ENCODE results near the gene SEMA5A.

SEMA5A gene

GRCh38 chr5:9183992-9184391 is 361.9 kb downstream of the SEMA5A start:
- H3K4me1 ChIP-seq (ENCODE audit: insufficient read depth, insufficient read length) = no peaks in the 10 kb centered on the region
- H3K9ac ChIP-seq (ENCODE audit: insufficient read length, low read depth) = no peak overlapping the region
- DNase-seq (ENCODE audit: low read depth, low spot score) = no peak
- TF ChIP-seq YY1 (IDR thresholded peaks at IDR 0.05; ENCODE audit: insufficient read depth, insufficient read length) (no peak), ZNF274 (IDR thresholded peaks at IDR 0.05; ENCODE audit: low read depth, low read length) (no peak), SUZ12 (IDR thresholded peaks at IDR 0.05; ENCODE audit: extremely low read depth, insufficient read depth, insufficient read length) (no peak)
- no peaks in the 10 kb centered on the region for H3K27me3 ChIP-seq (ENCODE audit: insufficient read depth, insufficient read length)
- no peaks in the 10 kb centered on the region for H3K36me3 ChIP-seq (ENCODE audit: insufficient read depth, insufficient read length, low read length)
- no peaks in the 10 kb centered on the region for H3K9me3 ChIP-seq (ENCODE audit: insufficient read depth, low read length)
- H3K4me3 ChIP-seq (ENCODE audit: insufficient read length, low read depth) = no peak overlapping the region

- H3K27me3 ChIP-seq (ENCODE audit: insufficient read depth, insufficient read length) = no peaks in the 10 kb centered on the region
- no peak overlapping the region for H3K9ac ChIP-seq (ENCODE audit: insufficient read length, low read depth)
- no peaks in the 10 kb centered on the region for H3K36me3 ChIP-seq (ENCODE audit: insufficient read depth, insufficient read length, low read length)
- TF ChIP-seq SUZ12 (IDR thresholded peaks at IDR 0.05; ENCODE audit: extremely low read depth, insufficient read depth, insufficient read length) (no peak), ZNF274 (IDR thresholded peaks at IDR 0.05; ENCODE audit: low read depth, low read length) (no peak), YY1 (IDR thresholded peaks at IDR 0.05; ENCODE audit: insufficient read depth, insufficient read length) (no peak)
- H3K9me3 ChIP-seq (ENCODE audit: insufficient read depth, low read length) = no peaks in the 10 kb centered on the region
- H3K4me1 ChIP-seq (ENCODE audit: insufficient read depth, insufficient read length) = no peaks in the 10 kb centered on the region
- DNase-seq (ENCODE audit: low read depth, low spot score) = no peak
- H3K4me3 ChIP-seq (ENCODE audit: insufficient read length, low read depth) = no peak overlapping the region
Measured at GRCh38 chr5:9182899-9183695, 362.8 kb downstream of the SEMA5A start.

GRCh38 chr5:9176641-9177040 is 369.2 kb downstream of the SEMA5A start:
- no peaks in the 10 kb centered on the region for H3K36me3 ChIP-seq (ENCODE audit: insufficient read depth, insufficient read length, low read length)
- no peak overlapping the region for H3K4me3 ChIP-seq (ENCODE audit: insufficient read length, low read depth)
- H3K4me1 ChIP-seq (ENCODE audit: insufficient read depth, insufficient read length) = no peaks in the 10 kb centered on the region
- H3K9ac ChIP-seq (ENCODE audit: insufficient read length, low read depth) = no peak overlapping the region
- TF ChIP-seq ZNF274 (IDR thresholded peaks at IDR 0.05; ENCODE audit: low read depth, low read length) (no peak), YY1 (IDR thresholded peaks at IDR 0.05; ENCODE audit: insufficient read depth, insufficient read length) (no peak), SUZ12 (IDR thresholded peaks at IDR 0.05; ENCODE audit: extremely low read depth, insufficient read depth, insufficient read length) (no peak)
- H3K9me3 ChIP-seq (ENCODE audit: insufficient read depth, low read length) = no peaks in the 10 kb centered on the region
- DNase-seq (ENCODE audit: low read depth, low spot score) = no peak
- no peaks in the 10 kb centered on the region for H3K27me3 ChIP-seq (ENCODE audit: insufficient read depth, insufficient read length)

- H3K9ac ChIP-seq (ENCODE audit: insufficient read length, low read depth) = no peak overlapping the region
- no peak for TF ChIP-seq SUZ12 (IDR thresholded peaks at IDR 0.05; ENCODE audit: extremely low read depth, insufficient read depth, insufficient read length)
Measured at GRCh38 chr5:9174446-9174845, 371.4 kb downstream of the SEMA5A start.

GRCh38 chr5:9173281-9174048 is 372.4 kb downstream of the SEMA5A start:
- TF ChIP-seq ZNF274 (IDR thresholded peaks at IDR 0.05; ENCODE audit: low read depth, low read length) (no peak), YY1 (IDR thresholded peaks at IDR 0.05; ENCODE audit: insufficient read depth, insufficient read length) (no peak), SUZ12 (IDR thresholded peaks at IDR 0.05; ENCODE audit: extremely low read depth, insufficient read depth, insufficient read length) (no peak)
- no peaks in the 10 kb centered on the region for H3K27me3 ChIP-seq (ENCODE audit: insufficient read depth, insufficient read length)
- H3K4me3 ChIP-seq (ENCODE audit: insufficient read length, low read depth) = no peak overlapping the region
- DNase-seq (ENCODE audit: low read depth, low spot score) = no peak
- no peak overlapping the region for H3K9ac ChIP-seq (ENCODE audit: insufficient read length, low read depth)
- no peaks in the 10 kb centered on the region for H3K36me3 ChIP-seq (ENCODE audit: insufficient read depth, insufficient read length, low read length)
- no peaks in the 10 kb centered on the region for H3K4me1 ChIP-seq (ENCODE audit: insufficient read depth, insufficient read length)
- H3K9me3 ChIP-seq (ENCODE audit: insufficient read depth, low read length) = no peaks in the 10 kb centered on the region

More at GRCh38 chr5:9174446-9174845, 371.4 kb downstream of the SEMA5A start:
- Histone ChIP-seq H3K9me3 (ENCODE audit: insufficient read depth, low read length) (no peaks in the 10 kb centered on the region), H3K4me3 (ENCODE audit: insufficient read length, low read depth) (no peak overlapping the region), H3K27me3 (ENCODE audit: insufficient read depth, insufficient read length) (no peaks in the 10 kb centered on the region), H3K4me1 (ENCODE audit: insufficient read depth, insufficient read length) (no peaks in the 10 kb centered on the region), H3K36me3 (ENCODE audit: insufficient read depth, insufficient read length, low read length) (no peaks in the 10 kb centered on the region)
- DNase-seq (ENCODE audit: low read depth, low spot score) = no peak

- no peak for TF ChIP-seq SUZ12 (IDR thresholded peaks at IDR 0.05; ENCODE audit: extremely low read depth, insufficient read depth, insufficient read length)
- TF ChIP-seq ZNF274 (IDR thresholded peaks at IDR 0.05; ENCODE audit: low read depth, low read length) = no peak
- TF ChIP-seq YY1 (IDR thresholded peaks at IDR 0.05; ENCODE audit: insufficient read depth, insufficient read length) = no peak
- no peak overlapping the region for H3K9ac ChIP-seq (ENCODE audit: insufficient read length, low read depth)
Measured at GRCh38 chr5:9170026-9170425, 375.8 kb downstream of the SEMA5A start.

GRCh38 chr5:9169557-9169902 is 376.3 kb downstream of the SEMA5A start:
- H3K9ac ChIP-seq (ENCODE audit: insufficient read length, low read depth) = no peak overlapping the region
- no peaks in the 10 kb centered on the region for H3K9me3 ChIP-seq (ENCODE audit: insufficient read depth, low read length)
- H3K27me3 ChIP-seq (ENCODE audit: insufficient read depth, insufficient read length) = no peaks in the 10 kb centered on the region
- H3K4me1 ChIP-seq (ENCODE audit: insufficient read depth, insufficient read length) = no peaks in the 10 kb centered on the region
- H3K36me3 ChIP-seq (ENCODE audit: insufficient read depth, insufficient read length, low read length) = no peaks in the 10 kb centered on the region
- DNase-seq (ENCODE audit: low read depth, low spot score) = no peak
- no peak overlapping the region for H3K4me3 ChIP-seq (ENCODE audit: insufficient read length, low read depth)
- TF ChIP-seq SUZ12 (IDR thresholded peaks at IDR 0.05; ENCODE audit: extremely low read depth, insufficient read depth, insufficient read length) = no peak
- TF ChIP-seq ZNF274 (IDR thresholded peaks at IDR 0.05; ENCODE audit: low read depth, low read length) = no peak
- no peak for TF ChIP-seq YY1 (IDR thresholded peaks at IDR 0.05; ENCODE audit: insufficient read depth, insufficient read length)

More at GRCh38 chr5:9170026-9170425, 375.8 kb downstream of the SEMA5A start:
- H3K27me3 ChIP-seq (ENCODE audit: insufficient read depth, insufficient read length) = no peaks in the 10 kb centered on the region
- no peak for DNase-seq (ENCODE audit: low read depth, low spot score)
- no peaks in the 10 kb centered on the region for H3K9me3 ChIP-seq (ENCODE audit: insufficient read depth, low read length)
- no peaks in the 10 kb centered on the region for H3K36me3 ChIP-seq (ENCODE audit: insufficient read depth, insufficient read length, low read length)
- H3K4me3 ChIP-seq (ENCODE audit: insufficient read length, low read depth) = no peak overlapping the region
- H3K4me1 ChIP-seq (ENCODE audit: insufficient read depth, insufficient read length) = no peaks in the 10 kb centered on the region

All from NT2/D1 (cell line).